GM20000 (cell line): ENCODE measurements around the gene XIRP1.

Source experiments
- DNase-seq: peaks from one replicate; pipeline ENCODE4 v3.0.0; 2012; ENCODE audit warnings: low spot score
- CTCF ChIP-seq: IDR thresholded peaks from 2 replicates; pipeline ENCODE4 v1.5.1; 2012; ENCODE audit warnings: mild to moderate bottlenecking, control low read depth; ENCODE audit errors: extremely low read depth, missing control alignments

XIRP1 gene

DNA sequence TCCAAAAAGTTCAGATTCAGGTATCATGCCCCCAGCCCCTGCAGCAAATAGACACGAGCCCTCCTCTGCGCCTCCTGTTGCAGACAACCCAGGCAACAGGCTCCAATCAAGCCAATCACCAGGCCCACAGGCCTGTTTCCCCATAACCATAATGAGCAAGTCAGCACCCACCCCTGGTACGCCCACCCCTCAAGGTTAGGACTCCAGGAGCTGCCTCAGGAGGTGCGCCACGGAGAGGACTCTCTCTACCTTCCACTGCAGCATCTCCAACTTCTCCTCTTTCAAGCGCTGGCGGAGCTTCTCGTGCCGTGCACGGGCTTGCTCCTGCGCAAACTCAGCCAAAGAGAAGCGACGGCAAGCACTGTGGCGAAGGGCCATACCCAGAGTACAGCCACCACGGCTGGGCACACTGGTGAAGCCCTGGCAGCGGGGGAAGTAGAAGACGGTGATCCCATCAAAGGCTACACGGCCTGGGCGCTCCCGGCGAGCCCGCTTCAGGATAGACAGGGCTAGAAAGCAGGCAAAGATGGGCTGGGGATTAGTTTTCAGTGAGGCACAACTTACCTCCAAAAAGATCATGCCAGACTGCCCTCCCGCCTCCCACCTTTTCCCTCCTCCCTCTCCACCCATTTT lies 47.5 kb downstream of the XIRP1 start:
- DNase-seq, result no peak
- no peak for TF ChIP-seq CTCF

DNA sequence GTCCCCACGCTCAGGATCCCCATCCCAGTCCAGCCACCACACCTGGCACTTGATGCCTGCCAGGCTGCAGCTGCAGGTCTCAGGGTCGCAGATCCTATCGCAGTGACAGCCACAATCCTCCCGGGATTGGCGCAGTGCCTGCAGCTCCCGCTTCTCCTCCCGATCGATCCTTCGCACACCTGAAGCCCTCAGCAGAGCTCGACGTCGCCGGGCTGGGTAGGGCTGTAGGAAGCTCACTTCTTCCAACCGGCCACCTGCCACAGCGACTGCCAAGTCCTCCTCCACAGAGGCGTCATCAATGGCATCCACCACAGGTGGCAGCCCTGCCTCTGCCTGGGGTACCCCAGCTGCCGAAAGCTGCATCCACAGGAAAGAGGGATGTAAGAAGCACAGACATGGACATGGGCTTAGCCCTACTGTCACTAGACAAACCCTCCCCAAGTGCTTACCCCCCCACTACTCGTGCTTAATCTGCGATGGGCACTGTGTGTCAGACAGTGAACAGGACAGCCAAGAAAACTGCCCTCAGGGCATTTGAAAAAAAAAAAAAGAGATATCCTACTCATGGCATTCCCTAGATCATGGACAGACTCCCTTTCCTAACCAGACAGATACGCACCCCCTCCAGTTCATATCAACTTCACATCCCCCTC lies 48.2 kb downstream of the XIRP1 start:
- TF ChIP-seq CTCF, result no peak
- DNase-seq, result no peak

- no peak for TF ChIP-seq CTCF
- DNase-seq, result no peak
Observed at GRCh38 chr3:39143051-39143885, 49.1 kb downstream of the XIRP1 start.

DNA sequence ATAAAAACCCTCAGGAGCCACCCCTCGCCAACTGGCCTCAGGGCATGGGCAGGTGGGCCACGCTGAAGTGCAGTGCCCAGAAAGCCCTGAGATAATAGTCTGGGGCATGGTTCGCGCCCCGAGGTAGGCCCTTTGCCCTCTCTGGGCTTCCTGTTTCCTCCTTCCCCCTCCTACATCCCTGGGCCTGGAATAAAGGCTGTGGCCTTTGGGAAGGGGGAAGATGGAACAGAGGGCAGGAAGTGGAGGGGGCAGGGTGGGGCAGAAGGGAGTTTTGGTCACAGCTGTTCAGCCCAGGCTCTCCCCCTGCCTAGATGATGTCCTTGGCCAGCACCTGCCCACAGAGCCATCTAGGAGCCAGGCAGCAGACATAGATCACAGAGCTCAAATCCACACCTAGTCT lies 50.3 kb downstream of the XIRP1 start:
- no peak for DNase-seq
- no peak for TF ChIP-seq CTCF

DNA sequence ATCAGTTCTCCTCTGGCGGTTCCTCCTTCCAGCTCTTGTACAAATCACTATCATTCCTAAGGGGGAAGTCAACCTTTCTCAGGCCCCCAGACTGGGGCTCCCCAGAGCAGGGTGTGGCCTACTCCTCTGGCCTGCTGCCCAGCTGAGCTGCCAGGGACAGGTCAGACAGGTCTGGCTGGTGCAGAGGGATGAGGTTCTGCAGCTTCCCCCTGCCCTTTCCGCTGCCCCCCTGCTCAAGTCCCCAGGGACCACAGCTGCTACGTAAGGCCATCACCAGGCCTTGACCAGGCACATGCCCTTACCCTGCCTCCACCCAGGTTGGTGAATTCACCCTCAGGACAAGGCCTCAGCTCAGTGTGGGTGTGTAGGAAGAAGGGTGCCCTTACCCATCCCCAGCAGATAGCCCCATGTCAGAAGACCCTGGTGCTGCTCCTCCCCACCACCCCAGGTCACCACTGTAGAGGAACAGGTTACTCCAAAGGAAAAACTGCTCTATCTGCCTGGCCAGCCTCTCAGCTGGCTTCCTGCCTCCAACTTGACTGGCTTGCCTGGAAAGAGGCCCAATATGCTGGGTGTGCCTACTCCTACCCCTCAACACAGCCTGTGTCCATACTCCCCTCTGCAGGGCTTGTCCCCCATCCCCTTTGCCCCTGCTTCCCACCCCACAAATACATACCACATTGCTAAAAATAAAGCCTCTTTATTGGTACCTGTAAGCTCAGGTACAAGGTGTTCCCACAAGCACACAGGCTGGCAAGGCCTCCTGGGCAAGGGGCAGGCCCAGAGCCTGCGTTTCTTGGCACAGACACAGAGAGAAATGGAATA lies 51.0 kb downstream of the XIRP1 start:
- DNase-seq, result no peak
- TF ChIP-seq CTCF, result no peak

- no peak for DNase-seq
- no peak for TF ChIP-seq CTCF
Observed at GRCh38 chr3:39140341-39140971, 51.9 kb downstream of the XIRP1 start.
